HG02885 (cell line): ENCODE results near the gene SIGLEC11.
"Not testable (repeated sequence)": the region's sequence is repeated elsewhere in the genome, so short reads cannot be mapped to it uniquely, and the experiment has no call there.

Experiments
- ATAC-seq: cut with Tn5 transposase; IDR thresholded peaks from one replicate; pipeline ENCODE4 v1.9.1; 2021; ENCODE audit warnings: mild to moderate bottlenecking; ENCODE audit not compliant: unreplicated experiment, poor library complexity

The SIGLEC11 gene

DNA sequence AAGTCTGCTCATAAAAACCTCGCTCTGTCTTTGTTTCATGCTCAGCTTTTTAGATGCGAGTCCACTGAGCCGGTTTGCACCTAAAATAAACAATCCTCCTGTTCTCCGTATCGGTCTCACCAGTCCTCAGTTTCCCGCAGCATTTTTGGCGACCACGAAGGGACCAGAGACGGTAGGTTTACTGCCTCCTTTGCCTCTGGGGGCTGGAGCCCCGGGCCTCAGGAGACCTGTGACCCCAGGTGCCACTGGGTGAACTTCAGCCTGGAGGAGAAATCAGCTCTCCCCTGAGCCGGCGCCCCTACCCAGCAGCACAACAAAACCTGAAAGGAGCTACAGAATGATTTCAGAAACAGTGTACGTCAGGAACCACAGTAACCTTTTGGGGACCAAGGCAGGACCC is 8.1 kb downstream of the SIGLEC11 start:
- ATAC-seq = no peak

DNA sequence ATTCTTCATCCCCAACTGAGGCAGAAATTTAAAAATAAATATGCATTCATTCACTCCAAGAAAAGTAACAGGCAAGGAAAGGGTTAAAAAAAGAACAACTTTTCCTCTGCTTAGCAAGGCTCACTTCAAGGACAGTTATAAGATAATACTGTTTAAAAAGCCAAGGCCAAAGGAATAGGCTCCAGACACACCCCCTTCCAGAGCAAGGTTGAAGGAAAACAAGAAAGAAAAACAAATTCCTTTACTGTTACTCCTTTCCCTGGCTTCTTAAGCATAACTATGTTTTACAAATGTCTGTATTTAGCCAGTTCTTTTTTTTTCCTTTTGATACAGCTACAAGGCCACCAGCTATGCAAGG is 8.5 kb downstream of the SIGLEC11 start:
- ATAC-seq = no peak

DNA sequence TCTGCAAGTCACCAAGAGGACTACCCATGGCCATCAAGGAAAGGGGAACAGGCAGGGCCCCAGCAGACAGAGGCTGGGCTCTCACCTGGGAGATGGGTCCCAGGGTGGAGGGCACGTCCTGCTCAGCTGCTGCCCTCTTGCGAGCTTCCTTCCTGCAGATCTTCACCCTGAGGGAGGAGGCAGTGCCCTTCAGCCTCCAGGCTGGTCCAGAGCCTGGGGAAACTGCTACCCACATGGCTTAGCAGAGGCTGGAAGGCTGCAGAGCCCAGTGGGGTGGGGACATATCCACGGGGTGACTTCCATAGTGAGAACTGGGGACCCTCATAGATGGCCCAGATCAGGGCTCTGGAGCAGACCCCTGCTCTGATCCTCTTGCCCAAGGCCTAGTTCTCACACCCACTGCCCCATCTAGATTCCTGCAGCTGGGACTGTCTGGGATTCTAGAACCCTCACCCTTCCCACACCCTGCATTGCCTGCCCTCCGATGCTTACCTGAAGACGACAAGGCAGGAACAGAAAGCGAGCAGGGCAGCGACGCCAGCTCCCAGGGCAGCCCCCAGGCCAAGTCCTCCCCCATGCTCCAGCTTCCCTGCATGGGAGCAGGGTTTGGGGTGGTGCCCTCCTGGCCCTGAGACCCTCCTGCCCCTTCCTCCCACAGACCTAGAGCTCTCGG is 9.0 kb downstream of the SIGLEC11 start:
- no peak for ATAC-seq

DNA sequence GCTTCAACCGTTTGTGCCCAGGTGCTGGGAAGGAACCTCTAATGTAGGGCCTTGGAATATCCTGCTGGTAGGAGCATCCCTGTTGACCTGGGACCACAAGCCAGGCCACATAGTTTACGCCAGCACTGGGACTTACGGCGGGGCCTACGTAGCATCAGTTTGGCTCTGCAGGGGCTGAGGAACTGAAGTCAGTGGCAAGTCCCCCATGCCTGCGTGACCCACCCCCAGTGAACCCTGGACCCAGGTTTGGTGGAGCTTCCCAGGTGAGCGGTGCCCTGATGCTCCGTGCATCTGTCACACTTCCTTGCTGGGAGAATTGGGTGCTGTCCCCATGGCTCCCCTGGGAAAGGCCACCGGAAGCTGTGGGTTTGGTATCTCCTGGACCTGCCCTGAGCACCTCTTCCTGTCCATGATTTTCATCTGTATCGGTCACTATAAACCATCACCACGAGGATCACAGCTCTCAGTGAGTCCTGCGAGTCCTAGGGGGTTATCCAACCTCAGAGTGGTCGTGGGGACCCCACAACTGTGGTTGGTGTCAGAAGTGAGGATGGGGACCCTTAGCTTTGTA is 9.9 kb downstream of the SIGLEC11 start:
- no peak for ATAC-seq

DNA sequence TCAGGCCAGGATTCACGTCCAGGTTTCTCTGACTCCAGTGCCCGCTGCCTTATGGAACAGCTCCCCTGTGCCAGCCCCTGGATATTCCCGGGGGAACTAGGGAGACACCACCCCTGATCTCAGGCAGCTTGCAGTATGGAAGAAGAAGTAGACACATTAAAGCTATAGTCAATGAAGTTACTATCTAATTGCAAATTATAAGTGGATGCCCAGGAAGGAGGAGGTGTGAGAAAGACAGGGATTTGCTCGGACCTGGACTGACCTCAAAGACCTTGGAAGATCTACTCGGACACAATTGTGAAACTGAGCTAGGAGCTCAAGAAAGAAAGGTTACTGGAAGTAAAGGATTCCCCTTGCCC is 10.4 kb downstream of the SIGLEC11 start:
- no peak for ATAC-seq

DNA sequence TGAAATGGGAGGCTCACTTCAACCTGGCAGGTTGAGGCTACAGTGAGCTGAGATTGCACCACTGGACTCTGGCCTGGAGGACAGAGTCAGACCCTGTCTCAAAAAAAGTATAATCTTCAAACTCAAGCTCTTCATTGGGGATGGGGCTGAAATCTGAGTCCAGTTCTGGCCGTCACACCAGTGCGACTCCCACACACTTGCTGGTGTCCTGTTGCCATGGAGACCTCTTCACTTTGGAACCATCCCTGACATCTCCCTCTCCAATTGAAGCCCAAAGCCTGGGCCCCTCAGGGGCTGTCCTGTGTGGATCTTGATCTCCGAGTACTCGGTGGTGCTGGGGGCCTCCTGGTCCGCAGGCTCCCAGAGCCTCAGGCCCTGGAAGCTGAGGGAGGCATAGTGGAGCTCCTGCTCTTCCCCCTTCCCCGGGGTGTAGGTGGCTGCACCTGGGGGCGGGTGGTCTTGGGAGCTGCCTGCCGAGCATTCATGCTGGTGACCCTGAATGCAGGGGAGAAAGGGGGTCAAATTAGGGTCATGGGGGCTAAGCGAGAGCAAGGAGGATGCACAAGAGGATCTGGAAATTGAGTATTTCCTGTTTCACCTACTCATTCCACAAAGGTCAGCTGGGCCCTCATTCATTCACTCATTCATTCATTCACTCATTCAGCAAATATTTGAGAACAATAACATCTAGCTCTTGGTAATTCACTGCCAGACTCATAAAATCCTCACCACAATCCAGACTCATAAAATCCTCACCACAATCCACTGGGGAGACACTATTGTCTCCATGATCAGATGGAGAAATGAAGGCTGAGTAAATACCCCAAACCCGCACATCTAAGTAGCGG is 11.0 kb downstream of the SIGLEC11 start:
- no peak for ATAC-seq

DNA sequence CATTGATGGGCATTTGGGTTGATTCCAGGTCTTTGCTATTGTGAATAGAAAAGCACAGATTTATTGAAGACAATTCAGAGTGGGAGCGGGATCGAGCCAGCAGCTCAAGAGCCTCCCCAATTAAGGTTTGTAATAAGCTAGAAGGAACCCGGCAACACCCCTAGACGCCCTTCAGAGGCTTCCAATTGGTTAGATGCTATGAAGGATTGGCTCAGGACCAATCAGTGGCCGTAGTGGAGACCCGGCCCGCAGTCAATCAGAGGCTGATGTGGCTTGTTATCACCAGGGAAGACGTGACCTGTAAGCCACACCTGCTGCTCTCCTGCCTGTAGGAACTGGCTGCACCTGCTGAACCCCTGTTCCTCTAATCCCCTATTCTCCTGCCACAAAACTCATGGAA is 14.6 kb downstream of the SIGLEC11 start:
- ATAC-seq = no peak

DNA sequence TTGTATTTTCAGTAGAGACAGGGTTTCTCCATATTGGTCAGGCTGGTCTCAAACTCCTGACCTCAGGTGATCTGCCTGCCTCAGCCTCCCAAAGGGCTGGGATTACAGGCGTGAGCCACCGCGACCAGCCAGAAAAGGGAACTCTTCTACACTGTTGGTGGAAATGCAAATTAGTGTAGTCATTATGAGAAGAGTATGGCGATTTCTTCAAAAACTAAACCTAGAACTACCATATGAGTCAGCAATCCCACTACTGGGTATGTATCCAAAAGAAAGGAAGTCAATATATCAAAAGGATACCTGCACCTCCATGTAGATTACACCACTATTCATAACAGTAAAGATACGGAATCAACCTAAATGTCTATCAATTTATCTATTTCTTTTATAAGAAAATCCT is 16.4 kb downstream of the SIGLEC11 start:
- not testable (repeated sequence) for ATAC-seq

DNA sequence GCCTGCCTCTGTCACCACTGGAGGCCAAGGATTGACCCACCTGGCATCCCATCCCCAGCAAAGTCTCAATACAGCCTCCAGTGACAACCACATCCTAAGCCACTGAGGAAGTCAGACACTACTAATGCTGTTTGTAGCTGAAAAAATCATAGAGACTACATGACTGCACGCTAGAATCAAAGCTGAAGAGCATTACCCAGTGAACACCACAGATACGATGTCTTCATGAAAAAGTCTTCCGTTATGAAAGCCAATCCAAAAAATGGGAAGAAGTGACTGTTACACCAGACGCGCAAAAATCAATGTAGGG is 20.5 kb downstream of the SIGLEC11 start:
- ATAC-seq = no peak

DNA sequence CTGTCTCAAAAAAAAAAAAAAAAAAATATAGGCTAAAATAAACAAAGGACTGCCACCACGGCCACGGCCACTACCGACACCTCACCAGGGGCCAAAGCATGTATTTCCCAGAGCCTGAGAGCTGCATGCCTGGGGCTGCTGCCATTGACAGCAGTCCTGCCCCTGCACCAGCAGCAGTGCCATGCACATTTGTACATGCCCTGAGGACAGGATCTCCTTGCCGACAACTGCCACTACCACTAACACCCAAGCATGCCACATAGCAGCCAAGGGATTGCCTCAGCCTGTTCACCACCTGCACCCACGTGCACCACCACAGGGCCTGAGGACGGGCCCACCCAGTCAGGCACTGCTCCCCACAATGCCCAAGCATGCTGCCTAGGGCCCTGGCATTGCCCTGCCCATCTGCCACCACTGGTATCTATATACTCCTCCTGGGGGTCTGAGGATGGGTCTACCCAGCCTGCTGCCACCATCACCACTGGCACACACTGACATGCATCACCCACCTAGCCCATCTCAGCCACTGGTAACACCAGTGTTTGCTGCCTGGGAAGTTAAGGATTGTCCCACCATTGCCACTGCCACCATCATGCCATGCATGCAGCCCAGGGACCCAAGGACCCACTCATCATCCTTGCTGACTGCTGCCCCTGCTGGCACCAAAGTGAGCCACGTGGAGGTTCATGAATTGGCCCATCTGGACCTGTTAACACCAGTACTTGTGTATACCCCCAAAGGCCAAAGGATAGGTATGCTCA is 21.1 kb downstream of the SIGLEC11 start:
- ATAC-seq = no peak

DNA sequence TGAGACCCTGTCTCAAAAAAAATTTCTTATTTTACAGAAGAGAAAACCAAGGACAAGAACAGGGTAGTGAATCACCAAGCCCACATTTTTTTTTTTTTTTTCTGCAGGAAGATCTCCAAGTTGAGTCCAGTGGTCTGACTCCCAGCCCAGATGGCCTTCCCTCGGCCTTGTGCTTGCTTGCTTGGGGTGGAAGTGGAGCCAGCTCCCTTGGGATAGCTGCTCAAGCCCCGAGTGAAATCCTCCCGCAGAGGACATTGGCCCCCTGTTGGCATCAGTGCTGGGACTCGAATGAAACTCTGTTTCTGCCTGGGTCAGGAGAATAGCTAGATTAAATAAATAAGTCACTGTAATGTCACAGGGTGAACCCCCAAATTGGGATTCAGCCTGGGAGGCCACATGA is 22.3 kb downstream of the SIGLEC11 start:
- no peak for ATAC-seq

DNA sequence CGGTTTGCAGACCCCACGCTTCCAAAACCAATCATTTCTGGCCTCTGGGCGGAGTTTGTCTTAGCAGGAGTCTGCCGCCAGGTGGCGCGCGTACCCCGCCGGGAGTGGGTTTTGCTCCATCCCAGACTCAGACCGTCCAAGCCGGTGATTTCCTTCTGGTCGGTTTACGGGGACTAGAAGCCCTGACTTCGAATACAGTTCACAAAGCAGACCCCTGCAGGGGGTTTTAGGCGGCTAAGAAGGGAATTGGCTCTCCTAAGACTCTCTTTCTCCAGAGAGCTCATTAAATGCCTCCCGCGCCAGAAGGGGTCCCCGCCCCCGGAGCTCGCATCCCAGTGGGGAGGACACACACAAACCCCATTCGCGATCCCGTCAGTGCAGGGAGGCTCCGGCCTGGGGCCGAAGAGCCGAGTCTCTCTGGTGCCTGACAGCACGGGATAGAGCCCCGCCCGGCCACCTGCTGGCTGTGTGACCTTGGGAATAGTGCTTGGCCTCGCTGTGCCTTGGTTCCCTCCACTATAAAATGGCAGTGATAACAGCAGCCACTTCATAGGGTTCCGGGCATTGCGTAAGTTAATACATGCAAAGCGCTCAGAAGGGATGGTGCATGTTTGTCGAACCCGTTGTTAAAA is 23.1 kb downstream of the SIGLEC11 start:
- ATAC-seq = peak; percentile 49

DNA sequence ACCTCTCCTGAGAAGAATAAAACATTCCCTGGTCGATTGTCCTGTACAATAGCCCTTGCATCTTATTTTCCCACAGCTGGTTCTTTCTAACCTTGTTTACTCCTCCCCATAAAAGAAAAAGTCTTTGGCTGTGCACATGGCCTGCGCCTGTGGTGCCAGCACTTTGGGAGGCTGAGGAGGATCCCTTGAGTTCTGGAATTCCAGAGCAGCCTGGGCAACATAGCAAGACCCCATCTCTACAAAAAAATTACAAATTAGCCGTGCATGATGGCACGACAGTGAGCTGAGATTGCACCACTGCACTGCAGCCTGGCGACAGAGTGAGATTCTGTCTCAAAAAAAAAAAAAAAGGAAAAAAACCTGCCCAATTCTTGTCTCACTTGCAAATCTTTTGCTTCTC is 24.4 kb downstream of the SIGLEC11 start:
- no peak for ATAC-seq

DNA sequence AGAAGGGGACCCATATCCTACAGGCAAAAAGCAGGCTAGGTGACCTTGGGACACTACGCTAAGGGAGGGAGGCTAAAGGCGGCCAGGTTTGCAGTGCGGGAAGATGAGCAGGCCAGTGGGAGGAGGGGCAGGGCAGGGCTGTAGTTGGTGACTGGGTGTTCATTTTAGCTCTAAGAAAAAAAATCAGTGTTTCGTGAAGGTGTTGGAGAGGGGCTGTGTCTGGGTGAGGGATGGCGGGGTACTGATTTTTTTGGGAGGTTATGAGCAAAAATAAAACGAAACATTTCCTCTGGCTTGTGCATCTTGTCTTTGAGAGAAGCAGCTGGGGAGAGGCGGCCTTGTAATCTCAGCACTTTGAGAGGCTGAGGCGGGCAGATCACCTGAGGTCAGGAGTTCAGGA is 27.3 kb downstream of the SIGLEC11 start:
- ATAC-seq = no peak

DNA sequence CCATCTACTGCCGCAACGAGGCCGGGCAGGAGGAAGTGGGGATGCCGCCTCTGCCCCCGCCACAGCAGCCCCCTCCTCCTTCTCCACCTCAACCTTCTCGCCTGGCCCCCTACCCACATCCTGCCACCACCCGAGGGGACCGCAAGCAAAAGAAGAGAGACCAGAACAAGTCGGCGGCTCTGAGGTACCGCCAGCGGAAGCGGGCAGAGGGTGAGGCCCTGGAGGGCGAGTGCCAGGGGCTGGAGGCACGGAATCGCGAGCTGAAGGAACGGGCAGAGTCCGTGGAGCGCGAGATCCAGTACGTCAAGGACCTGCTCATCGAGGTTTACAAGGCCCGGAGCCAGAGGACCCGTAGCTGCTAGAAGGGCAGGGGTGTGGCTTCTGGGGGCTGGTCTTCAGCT is 28.2 kb downstream of the SIGLEC11 start:
- no peak for ATAC-seq

DNA sequence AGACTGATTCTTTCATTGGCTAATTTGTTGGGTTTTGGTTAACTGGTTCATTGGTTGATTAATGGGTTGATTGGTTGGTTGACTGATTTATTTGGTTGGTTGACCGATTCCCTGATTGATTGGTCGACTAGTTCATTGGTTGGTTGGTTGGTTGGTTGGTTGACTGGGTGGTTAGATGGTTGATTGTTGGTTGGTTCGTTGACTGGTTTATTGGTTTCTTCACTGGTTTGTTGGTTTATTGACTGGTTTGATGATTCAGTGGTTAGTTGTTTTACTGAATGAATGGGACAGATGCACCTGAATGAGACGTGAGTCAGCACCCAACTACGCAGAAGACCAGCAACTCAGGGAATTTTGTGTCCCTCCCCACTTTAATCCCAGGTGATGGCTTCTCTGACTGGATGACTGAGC is 28.9 kb downstream of the SIGLEC11 start:
- no peak for ATAC-seq

DNA sequence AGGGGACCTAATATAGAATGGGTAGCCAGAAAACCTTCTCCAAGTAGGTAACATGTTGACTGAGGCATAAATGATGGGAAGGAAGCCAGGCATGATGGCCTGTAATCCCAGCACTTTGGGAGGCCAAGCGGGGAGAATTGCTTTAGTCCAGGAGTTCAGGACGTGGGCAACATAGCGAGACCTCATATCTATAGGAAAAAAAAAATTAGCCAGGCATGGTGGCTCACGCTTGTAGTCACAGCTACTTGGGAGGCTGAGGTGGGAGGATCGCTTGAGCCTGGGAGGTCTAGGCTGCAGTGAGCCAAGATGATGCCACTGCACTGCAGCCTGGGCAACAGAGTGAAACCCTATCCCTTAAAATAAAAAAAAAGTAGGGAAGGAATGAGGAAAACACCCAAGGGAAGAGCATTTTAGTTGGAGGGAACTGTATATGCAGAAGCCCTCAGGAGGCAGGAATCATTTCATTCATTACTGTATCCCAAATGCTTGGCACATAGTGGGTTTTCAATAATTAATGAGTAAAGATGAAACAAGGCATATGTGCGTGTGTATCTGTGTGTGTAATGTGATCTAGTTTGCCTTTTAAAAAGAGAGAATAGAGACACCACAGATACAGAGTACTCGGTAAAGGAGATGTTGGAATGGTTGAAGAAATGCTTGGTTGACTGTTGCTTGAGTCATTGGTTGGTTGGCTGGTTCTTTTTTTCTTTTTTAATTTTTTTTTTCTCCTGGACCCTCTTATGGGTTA is 29.5 kb downstream of the SIGLEC11 start:
- no peak for ATAC-seq

DNA sequence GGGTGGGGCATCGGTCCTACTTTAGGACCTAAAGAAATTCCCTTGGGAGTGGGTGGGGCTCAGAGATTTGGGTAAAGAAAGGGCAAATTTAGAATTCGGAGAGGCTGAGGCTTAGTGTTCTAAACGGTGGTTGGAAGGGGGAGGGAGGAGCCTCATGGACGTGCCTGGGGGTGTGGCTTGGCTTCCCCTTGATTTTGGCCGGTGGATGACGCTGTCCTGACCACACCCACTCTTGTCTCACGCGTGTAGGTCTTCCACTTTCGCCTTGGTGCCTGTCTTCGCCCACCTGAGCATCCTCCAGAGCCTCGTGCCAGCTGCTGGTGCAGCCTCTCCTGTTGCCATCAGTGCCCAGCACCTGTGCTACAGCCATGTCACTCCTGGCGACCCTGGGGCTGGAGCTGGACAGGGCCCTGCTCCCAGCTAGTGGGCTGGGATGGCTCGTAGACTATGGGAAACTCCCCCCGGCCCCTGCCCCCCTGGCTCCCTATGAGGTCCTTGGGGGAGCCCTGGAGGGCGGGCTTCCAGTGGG is 30.4 kb downstream of the SIGLEC11 start:
- no peak for ATAC-seq

DNA sequence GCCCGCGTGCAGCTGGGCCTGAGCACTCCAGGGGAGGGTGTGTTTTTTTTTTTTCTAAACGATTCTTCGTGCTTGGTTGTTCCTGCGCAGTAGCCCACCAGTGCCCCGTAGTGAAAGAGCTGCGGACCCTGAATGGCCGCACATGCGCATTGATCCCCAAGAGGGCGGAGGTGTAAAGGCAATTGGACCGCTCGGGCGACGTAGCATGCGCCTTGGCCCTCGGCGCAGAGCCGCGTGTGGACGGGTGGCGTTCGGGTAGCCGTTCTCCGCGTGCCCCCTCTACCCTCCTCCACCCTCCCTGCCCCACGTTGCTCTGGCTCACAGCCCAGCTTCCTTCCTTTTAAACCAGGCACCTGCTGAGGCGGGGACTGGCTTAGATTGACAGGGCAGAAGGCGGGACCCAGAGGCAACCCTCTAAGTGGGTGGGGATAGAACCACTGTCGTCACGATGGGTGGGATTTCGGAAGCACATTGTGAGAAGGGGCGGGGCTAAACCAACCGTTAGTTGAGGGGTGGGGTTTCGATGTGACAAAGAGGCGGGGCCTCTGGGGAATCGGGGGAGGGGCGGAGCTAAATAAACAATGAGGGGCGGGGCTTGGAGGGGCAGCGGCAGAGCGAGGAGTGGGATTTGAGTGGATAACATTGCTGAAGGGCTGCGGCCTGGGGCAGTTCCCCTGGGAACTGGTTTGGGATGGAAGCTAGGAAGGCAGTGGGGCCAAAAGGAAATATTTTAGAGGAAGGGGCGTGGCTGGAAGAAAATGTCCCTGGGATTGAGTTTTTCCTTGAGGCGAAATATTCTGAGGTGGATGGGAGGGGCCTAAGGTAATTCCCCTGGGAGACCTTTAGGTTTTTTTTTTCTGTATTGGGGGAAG is 31.1 kb downstream of the SIGLEC11 start:
- ATAC-seq = peak; percentile 39
